Activated gamma-delta T cell (primary cell): ENCODE measurements around the gene GABRB1.

Source experiments
- DNase-seq: peaks from one replicate; lab custom pipeline; 2025; lab: John Stamatoyannopoulos, UW

The GABRB1 gene

GRCh38 chr4:47469951-47470350, 438.6 kb downstream of the GABRB1 start:
- DNase-seq = no peak

DNA sequence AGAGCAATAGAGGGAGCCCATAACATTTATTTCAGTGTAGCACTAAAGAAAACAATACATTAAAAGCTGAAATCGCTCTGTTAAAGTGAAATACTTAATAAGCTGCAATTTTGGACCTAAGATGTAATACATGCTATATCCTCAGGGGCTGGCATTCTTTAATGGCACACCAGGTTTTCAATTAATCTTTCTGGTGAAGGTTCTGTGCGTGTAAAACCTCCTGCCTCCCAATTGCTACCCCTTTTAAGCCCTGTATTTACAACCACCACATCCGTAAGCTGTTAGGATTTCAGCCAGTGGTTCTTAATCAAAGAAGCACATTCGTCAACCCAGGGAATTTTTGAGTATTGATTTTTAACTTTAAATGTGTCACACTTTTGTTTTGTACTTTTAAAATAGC, 439.7 kb downstream of the GABRB1 start:
- no peak for DNase-seq

DNA sequence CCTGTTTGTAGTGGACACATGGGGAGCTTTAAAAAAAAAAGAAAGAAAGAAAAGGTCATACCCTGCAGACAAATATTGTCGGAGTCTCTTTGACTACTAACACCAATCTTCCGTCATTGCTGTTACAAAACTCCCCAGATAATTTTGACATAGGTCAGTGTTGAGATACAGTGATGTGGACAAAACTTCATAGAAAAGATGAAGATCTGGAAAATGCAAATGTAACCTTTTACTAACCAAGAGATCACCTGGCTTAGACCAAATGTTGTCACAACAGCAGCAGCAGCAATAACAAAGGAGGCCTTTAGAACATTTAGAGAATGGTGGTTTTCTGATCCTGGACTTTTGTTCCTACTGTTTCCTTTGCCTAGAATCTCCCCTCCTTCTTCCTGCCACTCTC, 440.2 kb downstream of the GABRB1 start:
- DNase-seq = no peak

DNA sequence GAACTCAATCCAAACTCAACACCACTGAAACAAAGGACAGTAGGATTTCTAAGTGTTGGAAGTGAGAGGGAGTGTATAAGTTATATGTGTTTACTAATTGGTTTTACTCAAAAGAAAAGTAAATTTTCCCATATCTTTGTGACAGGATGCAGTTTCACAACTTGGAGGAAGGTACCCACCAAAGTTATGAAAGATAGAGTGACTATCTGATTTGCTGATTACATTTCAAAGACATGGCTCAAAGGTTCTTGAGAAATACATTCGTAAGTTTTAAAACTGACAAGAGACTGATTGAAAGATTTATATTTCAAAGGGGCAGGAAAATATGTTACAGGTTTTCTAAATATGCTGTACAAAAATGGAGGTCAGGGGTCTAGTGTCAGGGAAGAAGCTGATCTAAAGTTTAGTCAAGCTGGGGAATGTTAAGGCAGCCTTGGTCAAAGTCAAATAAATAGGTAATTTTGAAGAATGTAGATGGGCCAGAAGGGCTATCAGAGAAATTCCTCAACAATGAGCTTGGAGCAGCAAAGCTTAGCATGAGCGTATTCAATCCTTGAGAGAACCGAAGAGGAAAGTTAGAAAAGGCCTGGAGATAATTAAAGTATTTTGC, 441.9 kb downstream of the GABRB1 start:
- no peak for DNase-seq

GRCh38 chr4:47474799-47475198, 443.4 kb downstream of the GABRB1 start:
- no peak for DNase-seq

DNA sequence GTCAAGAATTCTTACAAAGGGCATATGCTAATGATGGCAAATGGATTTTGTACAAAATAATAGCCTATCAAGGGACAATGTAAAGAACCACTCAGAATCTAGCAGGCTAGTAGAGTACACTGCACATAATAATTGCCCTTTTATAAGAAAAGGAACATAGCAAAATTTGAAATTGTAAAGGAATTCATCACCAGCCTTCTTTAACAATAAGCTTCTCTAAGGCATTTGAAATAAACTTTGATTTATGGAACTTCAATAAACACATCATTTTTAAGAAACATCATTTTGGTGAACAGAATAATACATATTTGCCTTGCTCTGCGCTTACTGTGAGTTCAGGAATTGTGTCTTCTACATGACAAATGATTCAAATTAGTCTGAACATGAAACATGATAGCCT, 444.0 kb downstream of the GABRB1 start:
- no peak for DNase-seq
